ENCODE data around the gene SEPTIN2.
"Not testable (repeated sequence)": the region's sequence is repeated elsewhere in the genome, so short reads cannot be mapped to it uniquely, and the experiment has no call there.

Gene SEPTIN2

GRCh38 chr2:241317391-241317790 lies 1.7 kb downstream of the SEPTIN2 start:
- TF ChIP-seq, protein P1, sequence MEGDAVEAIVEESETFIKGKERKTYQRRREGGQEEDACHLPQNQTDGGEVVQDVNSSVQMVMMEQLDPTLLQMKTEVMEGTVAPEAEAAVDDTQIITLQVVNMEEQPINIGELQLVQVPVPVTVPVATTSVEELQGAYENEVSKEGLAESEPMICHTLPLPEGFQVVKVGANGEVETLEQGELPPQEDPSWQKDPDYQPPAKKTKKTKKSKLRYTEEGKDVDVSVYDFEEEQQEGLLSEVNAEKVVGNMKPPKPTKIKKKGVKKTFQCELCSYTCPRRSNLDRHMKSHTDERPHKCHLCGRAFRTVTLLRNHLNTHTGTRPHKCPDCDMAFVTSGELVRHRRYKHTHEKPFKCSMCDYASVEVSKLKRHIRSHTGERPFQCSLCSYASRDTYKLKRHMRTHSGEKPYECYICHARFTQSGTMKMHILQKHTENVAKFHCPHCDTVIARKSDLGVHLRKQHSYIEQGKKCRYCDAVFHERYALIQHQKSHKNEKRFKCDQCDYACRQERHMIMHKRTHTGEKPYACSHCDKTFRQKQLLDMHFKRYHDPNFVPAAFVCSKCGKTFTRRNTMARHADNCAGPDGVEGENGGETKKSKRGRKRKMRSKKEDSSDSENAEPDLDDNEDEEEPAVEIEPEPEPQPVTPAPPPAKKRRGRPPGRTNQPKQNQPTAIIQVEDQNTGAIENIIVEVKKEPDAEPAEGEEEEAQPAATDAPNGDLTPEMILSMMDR (IDR thresholded peaks at IDR 0.05; ENCODE audit: low read depth, low read length), result no peak
- H3K27me3 ChIP-seq (ENCODE audit: insufficient read depth, low read depth, severe bottlenecking), result no peaks in the 10 kb centered on the region
- no peak for DNase-seq
- no peak overlapping the region for H3K4me3 ChIP-seq (ENCODE audit: low read depth, low read length)
- H3K27ac ChIP-seq, result no peak overlapping the region
- no peaks in the 10 kb centered on the region for H3K9me3 ChIP-seq (ENCODE audit: severe bottlenecking)
- H3K36me3 ChIP-seq, result peaks cover 31% of the 10 kb centered on the region

GRCh38 chr2:241318830-241319229 lies 3.1 kb downstream of the SEPTIN2 start:
- not testable (repeated sequence) for DNase-seq; H3K4me3 ChIP-seq (ENCODE audit: low read depth, low read length); H3K9me3 ChIP-seq (ENCODE audit: severe bottlenecking); H3K27me3 ChIP-seq (ENCODE audit: insufficient read depth, low read depth, severe bottlenecking); H3K27ac ChIP-seq
- H3K36me3 ChIP-seq, result peaks cover 33% of the 10 kb centered on the region

GRCh38 chr2:241320394-241320793 lies 4.7 kb downstream of the SEPTIN2 start:
- H3K9me3 ChIP-seq (ENCODE audit: severe bottlenecking), result no peaks in the 10 kb centered on the region
- H3K27me3 ChIP-seq (ENCODE audit: insufficient read depth, low read depth, severe bottlenecking), result no peaks in the 10 kb centered on the region
- no peak overlapping the region for H3K4me3 ChIP-seq (ENCODE audit: low read depth, low read length)
- no peak overlapping the region for H3K27ac ChIP-seq
- H3K36me3 ChIP-seq, result peaks cover 42% of the 10 kb centered on the region
- no peak for DNase-seq
- TF ChIP-seq, protein P1 (IDR thresholded peaks at IDR 0.05; ENCODE audit: low read depth, low read length), result no peak

- no peak overlapping the region for H3K27ac ChIP-seq
- peaks cover 46% of the 10 kb centered on the region for H3K36me3 ChIP-seq
- DNase-seq, result no peak
- H3K4me3 ChIP-seq (ENCODE audit: low read depth, low read length), result no peak overlapping the region
- H3K9me3 ChIP-seq (ENCODE audit: severe bottlenecking), result no peaks in the 10 kb centered on the region
- no peaks in the 10 kb centered on the region for H3K27me3 ChIP-seq (ENCODE audit: insufficient read depth, low read depth, severe bottlenecking)
- TF ChIP-seq, protein P1 (IDR thresholded peaks at IDR 0.05; ENCODE audit: low read depth, low read length), result no peak
Observed at GRCh38 chr2:241321033-241321432, 5.3 kb downstream of the SEPTIN2 start.

GRCh38 chr2:241321886-241322285 lies 6.2 kb downstream of the SEPTIN2 start:
- Histone ChIP-seq H3K9me3 (ENCODE audit: severe bottlenecking) (no peaks in the 10 kb centered on the region), H3K27ac (no peak overlapping the region), H3K27me3 (ENCODE audit: insufficient read depth, low read depth, severe bottlenecking) (no peaks in the 10 kb centered on the region), H3K4me3 (ENCODE audit: low read depth, low read length) (no peak overlapping the region), H3K36me3 (peaks cover 47% of the 10 kb centered on the region)
- TF ChIP-seq, protein P1 (IDR thresholded peaks at IDR 0.05; ENCODE audit: low read depth, low read length), result no peak
- DNase-seq, result no peak

- TF ChIP-seq, protein P1 (IDR thresholded peaks at IDR 0.05; ENCODE audit: low read depth, low read length), result no peak
- H3K4me3 ChIP-seq (ENCODE audit: low read depth, low read length), result no peak overlapping the region
- H3K36me3 ChIP-seq, result peaks cover 44% of the 10 kb centered on the region
- H3K9me3 ChIP-seq (ENCODE audit: severe bottlenecking), result no peaks in the 10 kb centered on the region
- no peaks in the 10 kb centered on the region for H3K27me3 ChIP-seq (ENCODE audit: insufficient read depth, low read depth, severe bottlenecking)
- no peak overlapping the region for H3K27ac ChIP-seq
- DNase-seq, result no peak
Observed at GRCh38 chr2:241323778-241324177, 8.1 kb downstream of the SEPTIN2 start.
